ENCODE results near the gene ENTPD1. TPM values are rescaled to one million over a fixed set of nuclear protein-coding genes. Genes with fewer than 3 reads are reported as not detected.

Gene ENTPD1
- total and polyA plus RNA-seq, 9 of the 15 experiments (the other 6 are each of a cell fraction or from before 2014, with no cell fraction given): 0.07 to 1.5 (median 0.37) TPM

GRCh38 chr10:95831515-95831914 lies 75.6 kb downstream of the ENTPD1 start:
- ChIA-PET CTCF (ENCODE audit: low intra/inter-chr PET ratio) (no interaction called here), POLR2A (no interaction called here)
- no peak for FAIRE-seq
- H3K4me3 ChIP-seq: no peak overlapping the region
- H2AFZ ChIP-seq (ENCODE audit: low read depth, low read length): no peak overlapping the region
- no peaks in the 10 kb centered on the region for H3K36me3 ChIP-seq (ENCODE audit: control insufficient read depth, insufficient read depth, low read length)
- no TSS peak for BruUV-seq (replicated peaks)
- H4K20me1 ChIP-seq (replicated peaks; ENCODE audit: control insufficient read depth, insufficient read depth, low read length): no peaks in the 10 kb centered on the region
- intact Hi-C loops (cut with micrococcal nuclease) (no loop called here), in situ Hi-C loops (cut with MboI) (loop anchor here (25.0 kb wide), 1 partner anchor 444 kb away; no protein-coding TSS in a partner anchor)
- H3K9me1 ChIP-seq (ENCODE audit: control insufficient read depth, insufficient read depth, low read length): no peaks in the 10 kb centered on the region
- H3K79me2 ChIP-seq (ENCODE audit: control insufficient read depth, insufficient read depth, low read length): no peaks in the 10 kb centered on the region
- H3K9ac ChIP-seq (ENCODE audit: insufficient read depth in 1 of 2, low read depth in 2 of 2, low read length in 2 of 2): no peak overlapping the region
- ATAC-seq: no peak
- DNase-seq (ENCODE audit: extremely low read depth in 1 of 4, low spot score in 3 of 4): no peak
- no peak overlapping the region for H3K4me2 ChIP-seq (ENCODE audit: insufficient read depth, low read length)
- no peak overlapping the region for H3K27ac ChIP-seq (ENCODE audit: extremely low read depth, low read depth, low read length)
- H3K4me1 ChIP-seq (replicated peaks in 1 of 2; ENCODE audit: control insufficient read depth in 2 of 2, insufficient read depth in 2 of 2, low read length in 2 of 2): no peaks in the 10 kb centered on the region
- H3K27me3 ChIP-seq (ENCODE audit: control insufficient read depth in 2 of 2, insufficient read depth in 2 of 2, low read length in 2 of 2): no peaks in the 10 kb centered on the region; a peak in 2 of 5 replicates
- no peak for TF ChIP-seq ZBTB17 (CRISPR knock-in tag; IDR thresholded peaks at IDR 0.05)
- no peak for TF ChIP-seq FOXK2 (conservative IDR thresholded peaks at IDR 0.05 in 1 of 2, IDR thresholded peaks at IDR 0.05 in 1 of 2; ENCODE audit: low read depth in 2 of 2)
- no peak for TF ChIP-seq ZNF217 (CRISPR knock-in tag; IDR thresholded peaks at IDR 0.05)
- TF ChIP-seq CCNT2 (IDR thresholded peaks at IDR 0.05; ENCODE audit: borderline replicate concordance, extremely low read depth, insufficient read length, low read depth, low read length): no peak
- TF ChIP-seq HES1 (IDR thresholded peaks at IDR 0.05; ENCODE audit: low read depth): no peak
- no peaks in the 10 kb centered on the region for H3K9me3 ChIP-seq (replicated peaks; ENCODE audit: control insufficient read depth, insufficient read depth, low read depth, low read length)

Data from K562 (cell line).